ENCODE results near the gene TMEM154. TPM values are rescaled to one million over a fixed set of nuclear protein-coding genes. Genes with fewer than 3 reads are reported as not detected.

The TMEM154 gene
- total RNA-seq, result 1 to 10 TPM in 2 of 4 donors, under 1 TPM in 2; 0.38 to 1.3 (median 1.0) TPM

GRCh38 chr4:152679414-152680281, at the start of gene TMEM154:
Gene TMEM154 (minus strand): TSS chr4:152679997. CDS start chr4:152679933, 64 bp downstream.
- no peak for TF ChIP-seq CTCF (IDR thresholded peaks at IDR 0.05; ENCODE audit: low read depth)

GRCh38 chr4:152729466-152729865, 49.7 kb upstream of the TMEM154 start:
- TF ChIP-seq CTCF (IDR thresholded peaks at IDR 0.05; ENCODE audit: low read depth), result no peak

- TF ChIP-seq CTCF (IDR thresholded peaks at IDR 0.05; ENCODE audit: low read depth), result no peak
Observed at GRCh38 chr4:152728343-152728742, 48.5 kb upstream of the TMEM154 start.

GRCh38 chr4:152727784-152728183, 48.0 kb upstream of the TMEM154 start:
- TF ChIP-seq CTCF (IDR thresholded peaks at IDR 0.05; ENCODE audit: low read depth), result no peak

GRCh38 chr4:152724494-152724893, 44.7 kb upstream of the TMEM154 start:
- TF ChIP-seq CTCF (IDR thresholded peaks at IDR 0.05; ENCODE audit: low read depth), result no peak

- TF ChIP-seq CTCF (IDR thresholded peaks at IDR 0.05; ENCODE audit: low read depth), result no peak
Observed at GRCh38 chr4:152723236-152723635, 43.4 kb upstream of the TMEM154 start.

- no peak for TF ChIP-seq CTCF (IDR thresholded peaks at IDR 0.05; ENCODE audit: low read depth)
Observed at GRCh38 chr4:152719801-152720556, 40.2 kb upstream of the TMEM154 start.

Data from subcutaneous adipose tissue (tissue), 4 donors.